ENCODE results near the gene MRTO4.
"Not testable (repeated sequence)": the region's sequence is repeated elsewhere in the genome, so short reads cannot be mapped to it uniquely, and the experiment has no call there.

MRTO4 gene

GRCh38 chr1:19213580-19213979 lies 38.0 kb upstream of the MRTO4 start:
- no peak for TF ChIP-seq CTCF (IDR thresholded peaks at IDR 0.05; ENCODE audit: borderline replicate concordance, insufficient read depth, low read depth, low read length)
- no peak overlapping the region for H3K4me3 ChIP-seq (ENCODE audit: low read depth, low read length)

- H3K4me3 ChIP-seq (ENCODE audit: low read depth, low read length) = not testable (repeated sequence)
These were observed 35.0 kb upstream of the MRTO4 start for GRCh38 chr1:19216585-19216984.

- no peak for TF ChIP-seq CTCF (IDR thresholded peaks at IDR 0.05; ENCODE audit: borderline replicate concordance, insufficient read depth, low read depth, low read length)
- H3K4me3 ChIP-seq (ENCODE audit: low read depth, low read length) = no peak overlapping the region
These were observed 32.2 kb upstream of the MRTO4 start for GRCh38 chr1:19219451-19219850.

- TF ChIP-seq CTCF (IDR thresholded peaks at IDR 0.05; ENCODE audit: borderline replicate concordance, insufficient read depth, low read depth, low read length) = no peak
- H3K4me3 ChIP-seq (ENCODE audit: low read depth, low read length) = no peak overlapping the region
These were observed 31.3 kb upstream of the MRTO4 start for GRCh38 chr1:19220080-19220846.

GRCh38 chr1:19220991-19221390 lies 30.6 kb upstream of the MRTO4 start:
- H3K4me3 ChIP-seq (ENCODE audit: low read depth, low read length) = no peak overlapping the region
- TF ChIP-seq CTCF (IDR thresholded peaks at IDR 0.05; ENCODE audit: borderline replicate concordance, insufficient read depth, low read depth, low read length) = no peak

- H3K4me3 ChIP-seq (ENCODE audit: low read depth, low read length) = no peak overlapping the region
- no peak for TF ChIP-seq CTCF (IDR thresholded peaks at IDR 0.05; ENCODE audit: borderline replicate concordance, insufficient read depth, low read depth, low read length)
These were observed 29.0 kb upstream of the MRTO4 start for GRCh38 chr1:19222573-19222972.

GRCh38 chr1:19222979-19223824 lies 28.4 kb upstream of the MRTO4 start:
- no peak overlapping the region for H3K4me3 ChIP-seq (ENCODE audit: low read depth, low read length)
- no peak for TF ChIP-seq CTCF (IDR thresholded peaks at IDR 0.05; ENCODE audit: borderline replicate concordance, insufficient read depth, low read depth, low read length)
